HFFc6 (cell line): ENCODE results near the gene CSGALNACT2. TPM values are rescaled to one million over a fixed set of nuclear protein-coding genes. Genes with fewer than 3 reads are reported as not detected.

ENCODE experiments used
- total RNA-seq, 6 experiments: library from RNA; stranded (reverse); fragmentation: NEBNext Ultra II Directional; extraction: Animal tissue kit (Norgen Biotek cat#: 25700); gene quantifications; 2 replicates in 1 of 6; 3 replicates in 5 of 6; pipeline ENCODE4 v1.2.3, GENCODE V29; 2021

CSGALNACT2 gene
- total RNA-seq, 6 experiments from 2014 or later: 18.0 to 20.8 (median 18.6) TPM

Other genes with a start within 250 kb of the CSGALNACT2 start
- under 1 TPM in 5 of 6 experiments, not detected in 1; 0.08 to 0.62 (median 0.46) TPM for gene RET, start 61.4 kb upstream of the CSGALNACT2 start, total RNA-seq
- gene RASGEF1A, start 128.6 kb downstream of the CSGALNACT2 start, total RNA-seq: not detected
- not detected for gene FXYD4, start 233.2 kb downstream of the CSGALNACT2 start, total RNA-seq